Natural killer cell (primary cell): ENCODE results near the gene TCOF1. TPM values are rescaled to one million over a fixed set of nuclear protein-coding genes. Genes with fewer than 3 reads are reported as not detected.

Experiments
- ATAC-seq, 3 donors: fragments of 150-1000 bp in 2 of 3; fragments of 200-7000 bp in 1 of 3; cut with Tn5 transposase; 1 replicate in 1 of 3; 2 replicates in 2 of 3; pipeline ENCODE4 v1.10.0; 2021; ENCODE audit warnings: mild to moderate bottlenecking in 2 of 3, moderate library complexity in 2 of 3
- DNase-seq, 2 donors: peaks; one replicate each; pipeline versions ENCODE4 v3.0.0 to v3.0.0-alpha.2; 2013 to 2021; ENCODE audit warnings: mixed read lengths in 1 of 2
- H3K27ac ChIP-seq: one replicate; pipeline ENCODE4 v1.5.1; 2013; ENCODE audit warnings: mild to moderate bottlenecking, low read length
- H3K27me3 ChIP-seq: one replicate; pipeline ENCODE4 v1.6.1; 2013; ENCODE audit warnings: low read length; ENCODE audit not compliant: control insufficient read depth, insufficient read depth
- H3K36me3 ChIP-seq: one replicate; pipeline ENCODE4 v1.6.1; 2013; ENCODE audit warnings: low read length; ENCODE audit not compliant: control insufficient read depth, insufficient read depth
- H3K4me1 ChIP-seq: one replicate; pipeline ENCODE4 v1.6.1; 2013; ENCODE audit warnings: low read length; ENCODE audit not compliant: control insufficient read depth, insufficient read depth
- H3K4me3 ChIP-seq: one replicate; pipeline ENCODE4 v1.5.1; 2013; ENCODE audit warnings: low read length
- H3K9me3 ChIP-seq: one replicate; pipeline ENCODE4 v1.6.1; 2013; ENCODE audit warnings: low read length; ENCODE audit not compliant: control insufficient read depth, insufficient read depth
- H3K27ac Mint-ChIP-seq, 2 donors: one replicate each; pipeline ENCODE4 v1.8.0; 2022; ENCODE audit warnings: mild to moderate bottlenecking in 2 of 2, mixed read lengths in 2 of 2, moderate library complexity in 1 of 2
- H3K27me3 Mint-ChIP-seq, 2 donors: one replicate each; pipeline ENCODE4 v1.8.0; 2022; ENCODE audit warnings: low read depth in 2 of 2, mixed read lengths in 2 of 2
- H3K36me3 Mint-ChIP-seq: one replicate; pipeline ENCODE4 v1.8.0; 2022; ENCODE audit warnings: mixed read lengths
- H3K4me1 Mint-ChIP-seq, 2 donors: one replicate each; pipeline ENCODE4 v1.8.0; 2022; ENCODE audit warnings: mixed read lengths in 2 of 2
- H3K4me3 Mint-ChIP-seq: one replicate; pipeline ENCODE4 v1.8.0; 2022; ENCODE audit warnings: mild to moderate bottlenecking, moderate library complexity, mixed read lengths
- H3K9me3 Mint-ChIP-seq, 2 donors: one replicate each; pipeline ENCODE4 v1.8.0; 2022; ENCODE audit warnings: mixed read lengths in 2 of 2
- CTCF ChIP-seq: fragments of 200-600 bp; IDR thresholded peaks from one replicate; pipeline ENCODE4 v1.8.0; 2022; ENCODE audit warnings: antibody characterized with exemption
- WGBS: methylation state at CpG from one replicate; pipeline ENCODE4 v1.1.7; 2013; ENCODE audit warnings: missing lambda C conversion rate; ENCODE audit not compliant: insufficient coverage; 5-methylcytosine and 5-hydroxymethylcytosine counted together
- intact Hi-C: fragments of 100-400 bp; cut with micrococcal nuclease; formaldehyde crosslinking; loops from one replicate; pipeline ENCODE4 v1.14.2; 2022
- total RNA-seq, 4 donors: library from RNA; stranded (reverse); fragments of 120-200 nt in 1 of 4; gene quantifications; one replicate each; pipeline versions ENCODE4 v1.2.3 to v1.2.4, GENCODE V29; 2013 to 2022

Gene TCOF1
- total RNA-seq, 3 donors from 2014 or later (not counting 1 experiment from before 2014, with no cell fraction given) = 51.5 to 62.6 (median 51.7) TPM

DNA sequence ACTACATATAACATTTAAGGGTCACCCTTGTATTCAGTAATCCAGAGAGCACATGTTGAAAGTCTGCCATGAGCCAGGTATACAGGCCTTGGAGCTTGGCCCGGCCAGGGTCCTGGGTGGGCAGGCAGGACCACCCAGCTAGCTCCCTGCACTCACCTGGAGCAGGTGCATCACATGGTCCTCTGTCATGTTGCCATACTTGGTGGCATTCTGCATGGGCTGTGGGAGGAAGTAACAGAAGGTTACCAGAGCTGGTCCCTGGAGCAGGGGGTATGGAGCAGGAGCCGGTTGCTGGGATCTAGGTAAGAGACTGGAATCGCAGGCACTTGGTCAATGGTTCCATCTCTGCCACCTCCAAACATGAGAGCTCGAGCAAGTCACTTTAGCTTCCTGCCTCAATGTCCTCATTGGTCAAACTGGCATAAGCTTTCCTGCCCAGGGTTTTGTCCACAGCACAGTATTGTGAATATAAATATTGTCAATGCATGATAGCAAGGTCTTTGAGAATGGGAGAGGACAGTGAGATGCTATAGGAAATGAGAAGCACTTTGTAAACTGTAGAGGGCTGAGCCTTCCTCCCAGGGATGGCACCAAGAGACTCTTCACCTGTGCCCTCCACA is 48.7 kb downstream of the TCOF1 start:
- Mint-ChIP-seq H3K27me3 (no peaks in the 10 kb centered on the region), H3K27ac (peak overlapping the region; percentile 44 to 67), H3K4me3 (peak overlapping the region; percentile 68), H3K36me3 (no peaks in the 10 kb centered on the region), H3K4me1 (peaks cover 23 to 34% of the 10 kb centered on the region in 2 donors), H3K9me3 (no peaks in the 10 kb centered on the region)
- peaks cover 69% of the 10 kb centered on the region for H3K36me3 ChIP-seq
- TF ChIP-seq CTCF = no peak
- H3K27me3 ChIP-seq = no peaks in the 10 kb centered on the region
- no peak for DNase-seq
- 98% methylated on average over 4 of the region's 4 CpGs for WGBS
- H3K9me3 ChIP-seq = no peaks in the 10 kb centered on the region
- intact Hi-C loops = no loop called here
- H3K4me3 ChIP-seq = no peak overlapping the region
- peaks cover 49% of the 10 kb centered on the region for H3K4me1 ChIP-seq
- ATAC-seq = no peak
- H3K27ac ChIP-seq = peak overlapping the region; percentile 18

- 88% methylated on average over 10 of the region's 10 CpGs for WGBS
- no peak overlapping the region for H3K4me3 Mint-ChIP-seq
- H3K36me3 Mint-ChIP-seq = no peaks in the 10 kb centered on the region
- DNase-seq (no peak), ATAC-seq (no peak)
- peaks cover 54% of the 10 kb centered on the region for H3K4me1 ChIP-seq
- H3K9me3 ChIP-seq = no peaks in the 10 kb centered on the region
- peak overlapping the region; percentile 18 for H3K27ac ChIP-seq
- peak overlapping the region; percentile 29 to 34 for H3K27ac Mint-ChIP-seq
- no peak overlapping the region for H3K4me3 ChIP-seq
- TF ChIP-seq CTCF = no peak
- intact Hi-C loops = no loop called here
- H3K4me1 Mint-ChIP-seq = peaks cover 24 to 34% of the 10 kb centered on the region in 2 donors
- H3K27me3 ChIP-seq = no peaks in the 10 kb centered on the region
- no peaks in the 10 kb centered on the region for H3K27me3 Mint-ChIP-seq
- H3K9me3 Mint-ChIP-seq = no peaks in the 10 kb centered on the region
- H3K36me3 ChIP-seq = peaks cover 64% of the 10 kb centered on the region
Observed at GRCh38 chr5:150406723-150407095, 49.2 kb downstream of the TCOF1 start.

- intact Hi-C loops = no loop called here
- no peak for ATAC-seq
- H3K27ac Mint-ChIP-seq = peak overlapping the region; percentile 29 to 34
- no peak for DNase-seq
- H3K36me3 ChIP-seq = peaks cover 60% of the 10 kb centered on the region
- peaks cover 59% of the 10 kb centered on the region for H3K4me1 ChIP-seq
- no peak for TF ChIP-seq CTCF
- H3K27ac ChIP-seq = peak overlapping the region; percentile 18
- no peaks in the 10 kb centered on the region for H3K36me3 Mint-ChIP-seq
- peaks cover 25 to 37% of the 10 kb centered on the region in 2 donors for H3K4me1 Mint-ChIP-seq
- whole genome bisulfite sequencing = 84% methylated on average over 13 of the region's 13 CpGs
- H3K27me3 Mint-ChIP-seq = no peaks in the 10 kb centered on the region
- H3K4me3 Mint-ChIP-seq = peak overlapping the region; percentile 17
- H3K9me3 Mint-ChIP-seq = no peaks in the 10 kb centered on the region
- no peaks in the 10 kb centered on the region for H3K9me3 ChIP-seq
- no peaks in the 10 kb centered on the region for H3K27me3 ChIP-seq
- H3K4me3 ChIP-seq = peak overlapping the region; percentile 9
Observed at GRCh38 chr5:150407096-150407720, 49.7 kb downstream of the TCOF1 start.
